NCI-H2171 treated with DMSO at 0.1 percent for 48 hours (cell line): ENCODE results near the gene THADA.
A peak's percentile ranks its signal among the peaks of the same experiment; 100 is the strongest.

Experiments used
- DNase-seq: peaks from one replicate; lab custom pipeline; 2025; lab: John Stamatoyannopoulos, UW

Gene THADA

DNA sequence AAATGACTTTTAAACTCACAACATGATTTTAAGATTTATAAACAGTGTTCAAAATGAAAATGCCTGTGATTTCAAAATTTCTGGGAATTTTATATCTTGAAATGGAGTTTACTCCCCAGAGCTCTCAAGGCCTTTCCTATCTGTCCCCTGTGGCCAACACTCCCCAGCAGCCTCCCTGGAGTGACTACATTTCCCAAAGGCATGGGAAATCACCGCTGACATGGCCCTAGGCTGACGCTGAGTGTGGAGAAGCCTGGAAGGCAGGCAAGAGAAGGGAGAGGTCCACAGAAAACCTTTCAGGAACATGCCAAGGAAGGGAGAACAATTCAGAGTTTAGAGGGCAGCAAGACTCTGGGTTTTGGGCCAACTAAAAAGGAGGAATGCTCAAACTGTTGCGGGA lies 349.2 kb downstream of the THADA start:
- DNase-seq = no peak

DNA sequence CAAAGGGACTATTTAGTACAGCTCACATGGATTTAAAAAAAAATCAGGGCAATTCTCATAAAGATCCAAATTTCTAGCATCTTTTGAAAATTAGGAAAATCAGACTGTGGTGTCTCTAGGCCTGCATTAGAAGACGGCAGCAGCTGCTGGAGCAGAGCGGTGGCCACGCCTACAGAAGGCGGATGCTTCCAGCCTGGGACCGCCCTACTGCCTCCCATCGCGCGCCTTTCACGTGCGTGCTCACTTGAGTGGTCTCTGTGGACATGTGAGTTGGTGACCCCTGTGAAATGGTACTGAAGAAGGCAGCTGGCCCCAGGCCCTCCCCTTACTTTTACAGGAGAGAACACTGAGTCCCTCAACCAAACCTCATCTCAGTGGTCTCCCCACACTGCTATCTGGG lies 354.3 kb downstream of the THADA start:
- no peak for DNase-seq

DNA sequence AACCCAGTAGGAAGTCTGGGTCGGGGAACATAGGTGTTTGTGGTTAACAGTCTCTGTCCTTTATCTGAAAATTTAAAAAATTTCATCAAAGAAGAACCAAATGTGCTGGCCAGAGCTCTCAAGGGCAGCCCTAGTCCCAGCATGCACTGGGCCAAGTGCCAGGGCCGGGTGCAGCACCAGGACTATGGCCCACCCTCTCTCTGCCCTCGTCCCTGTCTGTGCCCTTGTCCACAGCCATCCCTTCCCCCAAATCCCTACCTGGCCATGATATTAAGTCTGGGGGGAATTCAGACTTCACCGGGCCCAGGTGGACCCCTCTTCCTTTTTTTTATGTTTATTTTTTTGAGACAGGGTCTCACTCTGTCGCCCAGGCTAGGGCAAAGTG lies 355.1 kb downstream of the THADA start:
- no peak for DNase-seq

- DNase-seq = no peak
These were observed 355.7 kb downstream of the THADA start for GRCh38 chr2:43239981-43240765.

- DNase-seq = no peak
These were observed 357.0 kb downstream of the THADA start for GRCh38 chr2:43238813-43239212.

DNA sequence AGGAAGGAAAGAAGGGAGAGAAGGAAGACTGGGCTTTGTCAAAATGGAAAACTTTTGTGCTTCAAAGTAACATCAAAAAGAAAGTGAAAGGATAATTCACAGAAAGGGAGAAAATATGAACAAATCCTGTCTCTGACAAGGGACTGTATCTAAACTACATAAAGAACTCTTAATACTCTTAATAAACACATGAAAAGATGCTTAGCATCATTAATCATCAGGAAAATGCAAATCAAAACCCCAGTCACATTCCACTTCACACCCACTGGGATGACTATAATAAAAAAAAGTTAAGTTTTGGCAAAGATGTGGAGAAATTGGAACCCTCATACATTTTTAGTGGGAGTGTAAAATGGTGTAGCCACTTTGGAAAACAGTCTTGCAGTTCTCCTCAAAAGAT lies 357.7 kb downstream of the THADA start:
- no peak for DNase-seq

DNA sequence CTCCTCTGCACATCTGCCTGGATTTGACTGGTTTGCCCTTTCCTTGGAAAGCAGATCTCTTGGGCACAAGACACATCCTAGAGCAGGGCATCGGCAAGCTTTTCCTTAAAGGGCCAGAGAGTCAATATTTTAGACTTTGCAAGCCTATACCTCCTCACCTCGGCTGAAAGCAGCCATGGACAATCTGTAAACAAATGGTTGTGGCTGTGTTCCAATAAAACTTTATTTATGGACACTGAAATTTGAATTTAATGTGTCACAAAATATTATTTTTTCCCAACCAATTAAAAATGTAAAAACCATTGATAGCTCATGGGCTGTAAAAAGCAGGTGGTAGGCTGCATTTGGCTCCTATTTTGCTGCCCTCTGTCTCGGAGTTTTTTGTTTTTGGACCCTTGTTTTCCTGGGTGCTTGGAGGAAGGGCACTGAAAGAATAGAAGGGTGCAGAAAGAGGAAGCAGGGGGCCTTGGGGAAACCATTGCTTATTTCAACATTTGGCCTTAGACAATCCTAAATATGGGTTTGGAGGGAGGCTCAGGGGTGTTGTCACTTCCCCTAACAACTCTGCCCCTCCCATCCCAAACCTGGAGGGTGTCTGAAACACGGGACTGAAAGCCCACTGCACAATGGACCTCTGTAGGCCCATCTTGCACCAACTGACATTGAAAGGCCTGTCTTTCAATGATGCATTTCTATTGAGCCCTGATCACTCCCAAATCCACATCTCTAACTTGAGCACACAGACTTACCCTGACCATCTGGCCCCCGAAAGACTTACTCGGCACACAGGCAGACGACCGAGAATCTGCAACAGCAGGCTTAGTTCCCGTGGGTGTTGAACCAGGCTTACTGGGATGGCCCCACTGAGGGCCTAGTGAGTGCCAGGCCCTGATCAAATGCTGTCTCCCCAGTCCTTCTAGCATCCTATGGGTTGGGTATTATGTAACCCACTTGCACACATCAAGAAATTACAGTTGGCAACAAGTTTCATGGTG lies 362.3 kb downstream of the THADA start:
- DNase-seq = peak; percentile 60

DNA sequence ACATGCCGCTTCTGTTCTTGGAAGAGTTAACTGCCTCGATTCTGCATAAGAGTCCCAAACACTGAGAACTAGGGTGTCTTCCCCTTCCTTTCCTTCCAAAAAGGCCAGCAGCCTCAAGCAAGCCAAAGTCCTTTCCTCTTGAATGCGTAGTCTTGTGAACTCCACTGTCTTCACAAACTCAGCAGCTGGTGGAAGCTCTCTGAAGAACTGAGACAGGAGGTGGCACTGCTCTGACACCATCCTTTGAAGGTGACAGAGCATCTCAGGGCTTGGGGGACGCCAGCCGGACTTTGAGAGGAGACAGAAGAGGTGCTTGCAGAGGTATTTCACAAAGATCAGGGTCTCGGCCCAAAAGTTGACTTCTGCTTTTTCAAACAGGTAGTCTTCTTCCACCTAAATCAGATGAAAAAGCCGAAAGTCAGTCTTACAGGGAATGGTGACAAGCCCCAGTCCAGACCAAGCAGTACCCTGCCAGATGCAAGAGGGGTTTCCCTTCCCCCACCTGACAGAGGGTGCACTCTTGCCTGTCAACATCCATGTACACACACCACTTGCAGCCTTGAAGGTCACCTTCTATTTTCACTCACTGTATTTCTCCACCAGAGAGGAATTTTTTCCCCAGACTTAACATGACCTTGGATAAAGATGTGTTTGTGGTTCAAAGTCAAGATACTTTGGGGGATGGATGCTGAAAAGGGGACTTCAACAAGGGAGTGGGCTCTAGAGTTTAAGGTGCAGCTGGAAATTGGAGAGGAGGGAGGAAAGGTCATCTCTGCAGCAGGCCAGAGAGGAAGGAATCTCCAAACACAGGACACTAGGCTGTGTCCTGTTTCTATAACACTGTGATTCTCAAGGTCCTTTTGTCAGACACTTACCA lies 364.6 kb downstream of the THADA start:
- DNase-seq = no peak

DNA sequence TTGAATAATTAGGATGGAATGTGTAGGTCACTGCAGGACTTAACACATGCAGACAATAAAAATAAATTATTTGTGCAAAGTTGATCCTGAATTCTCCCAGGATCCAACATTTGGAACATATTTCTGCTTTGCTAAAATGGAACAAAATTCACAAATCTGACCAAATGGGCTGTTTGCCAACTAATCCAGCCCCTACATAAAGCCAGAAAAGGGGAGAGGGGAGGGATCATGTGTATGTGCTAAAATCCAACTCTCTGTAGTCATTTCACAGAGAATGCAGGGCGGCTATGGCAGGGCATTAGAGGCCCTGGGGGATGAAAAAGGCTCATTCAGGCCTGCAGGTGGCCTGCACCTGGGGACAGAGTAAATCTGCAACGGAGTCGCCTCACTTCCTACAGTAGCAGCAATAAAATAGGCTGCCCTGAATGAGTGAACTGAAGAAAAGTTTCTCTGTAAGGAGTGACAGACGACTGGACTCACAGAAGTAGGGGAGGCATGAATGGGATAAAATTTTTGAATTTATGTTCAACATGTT lies 365.4 kb downstream of the THADA start:
- DNase-seq = no peak

GRCh38 chr2:43228756-43229659 lies 366.8 kb downstream of the THADA start:
- no peak for DNase-seq

DNA sequence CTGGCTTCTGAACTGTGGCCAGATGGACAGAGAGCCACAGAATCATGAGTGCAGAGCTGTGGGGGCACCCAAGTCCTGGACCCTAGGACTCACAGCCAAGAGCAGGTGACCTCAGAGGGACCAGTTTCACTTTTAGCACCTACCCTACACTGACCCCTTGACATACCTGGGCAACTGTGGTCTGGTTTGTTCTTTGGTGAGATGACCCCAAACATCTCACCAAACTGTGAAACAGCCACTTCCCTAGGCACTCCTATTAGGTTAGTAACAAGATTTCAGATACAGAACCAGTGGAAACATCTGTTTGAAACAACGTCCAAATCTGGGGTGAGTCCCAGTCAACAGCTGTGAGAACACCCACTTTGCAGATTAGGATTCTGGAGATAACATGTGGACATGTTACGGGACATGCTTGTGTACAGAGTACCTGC lies 367.5 kb downstream of the THADA start:
- no peak for DNase-seq

GRCh38 chr2:43227830-43228281 lies 368.0 kb downstream of the THADA start:
- DNase-seq = no peak

- DNase-seq = peak; percentile 65
These were observed 368.6 kb downstream of the THADA start for GRCh38 chr2:43226955-43227829.

DNA sequence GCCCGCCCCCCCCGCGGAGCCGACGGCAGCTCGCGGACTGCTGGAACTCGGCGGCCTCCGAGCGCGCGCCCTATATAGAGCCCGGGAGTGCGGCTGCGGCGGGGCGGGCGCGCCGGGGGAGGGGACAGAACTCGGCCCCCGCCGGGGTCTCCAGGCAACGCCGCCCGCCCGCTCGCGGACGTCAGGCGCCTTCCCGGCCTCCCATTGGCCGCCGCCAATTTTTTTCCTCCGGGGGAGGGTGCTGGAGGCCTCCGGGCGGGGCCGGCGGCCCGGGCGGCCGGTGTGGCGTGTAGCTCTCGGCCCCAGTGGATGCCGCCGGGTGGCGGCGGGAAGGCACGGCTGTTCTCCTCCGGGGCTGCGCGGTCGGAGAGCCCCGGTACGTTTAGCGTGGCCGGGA lies 369.3 kb downstream of the THADA start, which contains the start of gene ZFP36L2:
ZFP36L2 (minus strand) TSS at position 49 of the 397 bp plus-strand sequence. CDS start 291 bp downstream, outside the sequence.
- DNase-seq = peak; percentile 92

GRCh38 chr2:43225788-43226557 lies 369.9 kb downstream of the THADA start:
- peak; percentile 39 for DNase-seq

DNA sequence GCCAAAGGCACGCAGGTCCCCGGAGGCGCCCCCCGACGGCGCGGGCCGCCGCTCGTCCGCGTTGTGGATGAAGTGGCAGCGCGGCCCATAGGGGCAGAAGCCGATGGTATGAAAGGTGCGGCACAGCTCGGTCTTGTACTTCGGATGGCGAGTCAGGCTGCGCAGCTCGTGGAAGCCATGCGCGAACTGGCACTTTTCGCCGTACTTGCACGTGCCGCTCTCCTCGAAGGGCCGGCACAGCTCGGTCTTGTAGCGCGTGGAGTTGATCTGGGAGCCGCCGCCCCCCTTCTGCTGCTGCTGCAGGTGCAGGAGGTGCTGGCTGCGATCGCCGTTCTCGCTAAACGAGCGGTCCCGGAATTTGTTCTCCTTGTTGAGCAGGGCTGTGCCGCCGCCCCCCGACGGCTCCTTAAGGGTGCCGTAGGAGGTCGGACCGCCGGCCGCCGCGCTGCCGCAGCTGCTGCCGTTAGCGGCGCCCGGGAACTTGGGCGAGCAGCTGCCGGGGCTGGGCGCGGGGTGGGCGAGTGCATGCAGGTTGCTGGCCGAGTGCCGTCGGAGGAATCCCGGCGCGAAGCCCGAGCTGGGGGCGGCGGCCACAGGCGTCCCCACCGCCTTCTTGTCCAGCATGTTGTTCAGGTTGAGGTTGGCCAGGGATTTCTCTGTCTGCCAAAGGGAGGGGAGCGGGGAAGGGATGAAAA lies 370.6 kb downstream of the THADA start:
- DNase-seq = peak; percentile 32

DNA sequence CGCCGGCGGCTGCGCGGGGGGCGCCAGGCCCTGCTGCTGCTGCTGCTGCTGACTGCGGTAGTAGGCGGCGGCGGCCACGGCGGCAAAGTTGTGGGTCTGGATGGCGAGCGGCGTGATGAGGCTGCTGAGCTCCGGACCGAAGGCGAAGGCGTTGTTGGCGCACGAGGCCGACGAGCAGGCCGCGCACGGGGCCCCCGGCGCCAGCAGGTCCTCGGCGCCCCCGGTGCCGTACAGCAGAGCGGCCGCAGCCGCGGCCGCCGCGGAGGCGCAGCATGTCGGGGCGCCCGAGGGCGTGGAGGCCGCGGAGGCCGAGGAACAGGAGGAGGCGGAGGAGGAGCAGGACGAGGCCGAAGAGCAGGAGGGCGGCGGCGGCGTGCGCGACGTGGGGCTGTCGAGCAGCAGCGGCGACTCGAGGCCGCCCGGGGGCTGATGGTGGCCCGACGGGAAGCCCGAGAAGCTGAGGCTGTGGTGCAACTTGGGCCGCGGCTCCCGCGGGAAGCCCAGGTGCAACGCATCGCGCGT lies 371.2 kb downstream of the THADA start:
- DNase-seq = no peak

DNA sequence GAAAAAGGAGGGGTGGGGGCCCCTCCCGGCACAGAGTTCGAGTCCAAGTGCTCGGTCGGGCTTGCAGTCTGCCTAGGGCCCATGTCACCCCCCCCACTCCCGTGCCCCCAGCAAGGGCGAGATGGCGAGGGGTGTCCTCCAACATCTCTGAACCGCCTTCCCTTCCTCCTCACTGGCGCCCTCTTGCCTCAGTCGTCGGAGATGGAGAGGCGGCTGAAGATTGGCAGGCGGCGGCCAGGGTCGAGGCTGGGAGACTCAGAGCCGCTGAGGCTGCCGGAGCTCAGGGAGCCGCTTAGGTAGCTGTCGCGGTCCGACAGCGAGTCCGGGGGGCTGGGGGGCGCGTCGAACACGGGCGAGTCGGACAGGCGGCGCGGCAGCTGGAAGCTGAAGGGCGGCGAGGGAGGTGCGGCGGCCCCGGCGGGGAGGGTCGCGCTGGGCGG lies 371.7 kb downstream of the THADA start:
- DNase-seq = no peak
